B cell (primary cell): Measurements from ENCODE around the gene DDB1. TPM values are rescaled to one million over a fixed set of nuclear protein-coding genes. Genes with fewer than 3 reads are reported as not detected.
"Not testable (repeated sequence)": the region's sequence is repeated elsewhere in the genome, so short reads cannot be mapped to it uniquely, and the experiment has no call there.

Experiments used
- ATAC-seq: fragments of 200-7000 bp; cut with Tn5 transposase; one replicate; pipeline ENCODE4 v1.10.0; 2021; ENCODE audit warnings: low read depth, mild to moderate bottlenecking, moderate number of reproducible peaks, moderate library complexity
- CTCF ChIA-PET: fragments of 350-600 bp; sonication (Branson Sonifier 250); formaldehyde crosslinking; loops from one replicate; lab custom pipeline; 2021; ENCODE audit warnings: antibody characterized with exemption, inconsistent platforms; lab: Charles Lee
- POLR2A ChIA-PET: fragments of 350-600 bp; sonication (Branson Sonifier 250); formaldehyde crosslinking; loops from one replicate; lab custom pipeline; 2021; ENCODE audit warnings: antibody characterized with exemption; lab: Charles Lee
- DNase-seq: peaks from one replicate; pipeline ENCODE4 v3.0.0; 2013
- H2AFZ ChIP-seq: 2 replicates; pipeline ENCODE4 v1.6.1; 2012; ENCODE audit warnings: mild to moderate bottlenecking, low read depth, low read length; ENCODE audit not compliant: insufficient read depth, poor library complexity, severe bottlenecking
- H3K27ac ChIP-seq, 2 donors: 1 replicate in 1 of 2; 2 replicates in 1 of 2; pipeline ENCODE4 v1.5.1; 2012 to 2013; ENCODE audit warnings: low read length in 2 of 2, mild to moderate bottlenecking in 2 of 2, moderate library complexity in 1 of 2
- H3K27me3 ChIP-seq, 4 experiments: fragments of 200-600 bp in 1 of 4; sonication (generic) in 1 of 4; replicated peaks in 1 of 4; 1 replicate in 2 of 4; 2 replicates in 2 of 4; pipeline versions ENCODE4 v1.6.1 to v1.7.0; 2013 to 2016; ENCODE audit warnings: low read length in 3 of 4, mild to moderate bottlenecking in 2 of 4, mixed read lengths in 1 of 4, moderate library complexity in 1 of 4; ENCODE audit not compliant: insufficient read depth in 4 of 4, control insufficient read depth in 3 of 4; ENCODE audit errors: control extremely low read depth in 1 of 4
- H3K36me3 ChIP-seq, 2 experiments: replicated peaks in 1 of 2; 1 replicate in 1 of 2; 2 replicates in 1 of 2; pipeline versions ENCODE4 v1.6.1 to v1.7.1; 2013; ENCODE audit warnings: low read length in 1 of 2; ENCODE audit not compliant: insufficient read depth in 2 of 2, control insufficient read depth in 1 of 2; ENCODE audit errors: control extremely low read depth in 1 of 2, extremely low read depth in 1 of 2
- H3K4me1 ChIP-seq, 2 donors: fragments of 200-600 bp in 1 of 2; sonication (generic) in 1 of 2; 1 replicate in 1 of 2; 2 replicates in 1 of 2; pipeline versions ENCODE4 v1.5.1 to v1.6.1; 2013 to 2017; ENCODE audit warnings: low read length in 2 of 2; ENCODE audit not compliant: control insufficient read depth in 2 of 2, insufficient read depth in 2 of 2
- H3K4me2 ChIP-seq: replicated peaks from 2 replicates; pipeline ENCODE3; 2012; ENCODE audit warnings: mild to moderate bottlenecking, low read depth, low read length; ENCODE audit not compliant: poor library complexity, severe bottlenecking
- H3K4me3 ChIP-seq, 5 experiments: fragments of 200-600 bp in 1 of 5; sonication (generic) in 1 of 5; 1 replicate in 3 of 5; 2 replicates in 2 of 5; pipeline versions ENCODE4 v1.5.1 to v1.7.0; 2011 to 2016; ENCODE audit warnings: low read length in 4 of 5, mild to moderate bottlenecking in 4 of 5, low read depth in 2 of 5, control low read depth in 1 of 5, moderate library complexity in 1 of 5; ENCODE audit not compliant: insufficient read depth in 1 of 5; ENCODE audit errors: control extremely low read depth in 1 of 5, extremely low read depth in 1 of 5
- H3K79me2 ChIP-seq: fragments of 200-600 bp; sonication (generic); one replicate; pipeline ENCODE4 v1.6.0; 2016; ENCODE audit warnings: low read length; ENCODE audit not compliant: control insufficient read depth, insufficient read depth
- H3K9ac ChIP-seq: fragments of 200-600 bp; sonication (generic); 2 replicates; pipeline ENCODE4 v1.6.1; 2017; ENCODE audit warnings: mild to moderate bottlenecking, low read length, moderate library complexity
- H3K9me3 ChIP-seq, 3 donors: one replicate each; pipeline versions ENCODE4 v1.6.1 to v1.7.1; 2013; ENCODE audit warnings: low read length in 2 of 3; ENCODE audit not compliant: control insufficient read depth in 2 of 3, insufficient read depth in 1 of 3; ENCODE audit errors: control extremely low read depth in 1 of 3
- H4K20me1 ChIP-seq: 2 replicates; pipeline ENCODE4 v1.6.0; 2012; ENCODE audit warnings: mild to moderate bottlenecking, low read length; ENCODE audit not compliant: insufficient read depth, control insufficient read depth, poor library complexity, severe bottlenecking
- H3K27ac Mint-ChIP-seq: one replicate; pipeline ENCODE4 v1.8.0; 2021; ENCODE audit warnings: mixed read lengths
- H3K27me3 Mint-ChIP-seq: one replicate; pipeline ENCODE4 v1.8.0; 2021; ENCODE audit warnings: mixed read lengths
- H3K4me1 Mint-ChIP-seq: one replicate; pipeline ENCODE4 v1.8.0; 2021; ENCODE audit warnings: mixed read lengths
- H3K4me3 Mint-ChIP-seq: one replicate; pipeline ENCODE4 v1.8.0; 2021; ENCODE audit warnings: mixed read lengths
- H3K9me3 Mint-ChIP-seq: one replicate; pipeline ENCODE4 v1.8.0; 2022; ENCODE audit warnings: mixed read lengths; ENCODE audit not compliant: insufficient read depth
- WGBS: methylation state at CpG from one replicate; pipeline ENCODE4 v1.1.5; 2013; ENCODE audit warnings: missing lambda C conversion rate; ENCODE audit not compliant: insufficient coverage; 5-methylcytosine and 5-hydroxymethylcytosine counted together
- intact Hi-C: fragments of 100-400 bp; cut with micrococcal nuclease; formaldehyde crosslinking; loops from one replicate; pipeline ENCODE4 v1.10.0; 2022
- polyA plus RNA-seq: library from polyadenylated mRNA; depleted of rRNA; stranded (reverse); fragments of >200 nt; gene quantifications from 2 replicates; pipeline ENCODE4 v1.2.3, GENCODE V29; 2012
- total RNA-seq, 2 donors: library from RNA; stranded (reverse); fragments of 120-200 nt in 1 of 2; gene quantifications; 1 replicate in 1 of 2; 2 replicates in 1 of 2; pipeline versions ENCODE4 v1.2.3 to v1.2.4, GENCODE V29; 2013 to 2022

Gene DDB1
- total and polyA plus RNA-seq, 2 donors (not counting 1 experiment from before 2014, with no cell fraction given): 52.4 to 155 TPM

DNA sequence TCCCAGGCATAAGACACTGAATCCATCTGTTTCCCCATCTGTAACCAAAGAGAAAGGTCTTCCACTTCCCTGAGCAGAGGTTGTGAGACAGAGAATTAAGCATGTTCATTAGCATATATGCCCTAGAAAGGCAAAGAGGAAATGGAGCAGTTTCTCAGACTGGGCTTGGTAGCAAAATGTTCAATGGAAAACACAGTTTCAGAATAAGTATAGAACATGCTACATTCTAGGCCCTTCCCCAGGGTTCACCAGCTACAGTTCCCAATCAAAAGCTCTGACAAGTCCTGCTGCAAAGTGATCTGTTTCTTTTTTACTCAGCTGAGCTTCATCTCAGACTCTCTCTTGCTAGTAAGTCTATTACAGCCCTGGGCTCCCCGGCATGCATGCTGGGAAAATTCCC is 80.6 kb downstream of the DDB1 start:
- H3K4me1 Mint-ChIP-seq, H3K79me2 ChIP-seq, H3K4me3 Mint-ChIP-seq, H3K9ac ChIP-seq, H3K27ac ChIP-seq, H3K27me3 ChIP-seq, H2AFZ ChIP-seq, H3K36me3 ChIP-seq, H3K4me2 ChIP-seq, ATAC-seq, H3K4me1 ChIP-seq, H3K4me3 ChIP-seq, H4K20me1 ChIP-seq, H3K27ac Mint-ChIP-seq, H3K27me3 Mint-ChIP-seq, DNase-seq, H3K9me3 ChIP-seq, H3K9me3 Mint-ChIP-seq: not testable (repeated sequence)
- intact Hi-C loops: loop anchor here (10.0 kb wide), 1 partner anchor 132 kb away; no protein-coding TSS in a partner anchor
- 92% methylated on average over 1 of the region's 1 CpG for WGBS
- ChIA-PET CTCF (interaction anchor here (0.7 to 1.6 kb wide), 3 partner anchors 21 to 144 kb away, joined by 3 to 7 read pairs (median 3); no protein-coding TSS in a partner anchor), POLR2A (interaction anchor here (0.6 kb wide), 1 partner anchor 193 kb away, joined by 4 read pairs; no protein-coding TSS in a partner anchor)

DNA sequence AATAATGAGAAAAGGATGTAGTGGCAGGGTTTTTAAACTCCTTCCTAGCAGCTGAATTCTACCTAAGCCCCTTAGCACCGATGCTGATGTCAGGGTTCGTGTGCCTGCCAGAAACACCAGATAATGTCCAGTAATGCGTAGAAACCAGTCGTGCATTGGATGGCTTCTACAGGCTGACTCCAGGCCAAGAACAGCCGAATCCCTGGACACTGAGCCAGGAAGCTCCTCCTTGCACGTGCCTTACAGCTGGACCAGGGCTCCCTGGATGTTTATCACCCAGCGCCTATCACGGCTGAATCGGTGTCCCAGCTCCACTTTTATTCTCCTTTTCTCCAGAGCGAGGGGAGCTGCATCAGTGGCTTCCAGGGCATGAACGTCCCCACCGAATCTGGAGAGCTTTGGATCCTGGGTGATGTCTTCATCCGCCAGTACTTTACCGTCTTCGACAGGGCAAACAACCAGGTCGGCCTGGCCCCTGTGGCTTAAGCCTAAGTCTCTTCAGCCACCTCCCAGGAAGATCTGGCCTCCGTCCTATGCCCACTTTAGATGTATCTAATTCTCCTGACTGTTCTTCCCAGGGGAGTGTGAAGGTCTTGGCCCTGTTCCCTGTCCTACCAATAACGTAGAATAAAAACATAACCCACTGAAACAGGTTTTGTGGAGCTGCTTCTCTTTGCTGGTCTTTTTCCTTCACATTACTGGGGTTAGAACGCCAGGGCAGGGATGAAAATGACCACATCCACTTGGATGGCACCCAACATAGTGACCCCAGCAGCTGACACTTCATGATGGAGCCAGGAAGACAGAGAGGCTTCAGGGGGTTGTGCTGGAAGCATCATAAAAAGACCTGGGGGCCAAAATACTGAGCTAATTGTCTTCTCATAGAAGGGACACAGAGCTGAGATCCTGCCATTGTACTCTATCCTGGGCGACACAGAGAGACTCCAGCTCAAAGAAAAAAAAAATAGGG is 81.8 kb downstream of the DDB1 start:
- H3K27me3 ChIP-seq, H3K4me2 ChIP-seq, H4K20me1 ChIP-seq, H3K4me1 ChIP-seq, POLR2A ChIA-PET, H3K4me3 ChIP-seq, H3K9me3 Mint-ChIP-seq, H3K9ac ChIP-seq, H3K79me2 ChIP-seq, H3K4me3 Mint-ChIP-seq, DNase-seq, H3K27me3 Mint-ChIP-seq, H3K27ac Mint-ChIP-seq, H3K9me3 ChIP-seq, H3K4me1 Mint-ChIP-seq, H3K27ac ChIP-seq, ATAC-seq, H2AFZ ChIP-seq, H3K36me3 ChIP-seq: not testable (repeated sequence)
- 93% methylated on average over 16 of the region's 20 CpGs for WGBS
- CTCF ChIA-PET: interaction anchor here (0.7 to 1.6 kb wide), 4 partner anchors 22 to 185 kb away, joined by 3 to 7 read pairs (median 4); no protein-coding TSS in a partner anchor
- intact Hi-C loops: loop anchor here (10.0 kb wide), 1 partner anchor 134 kb away; no protein-coding TSS in a partner anchor

Other genes with a start within 250 kb of the DDB1 start
- gene CD5, start 230.6 kb downstream of the DDB1 start, total RNA-seq: 19.3 and 19.9 TPM in 2 replicates
- 7.6 and 8.9 TPM in 2 replicates for gene CD5, start 230.6 kb downstream of the DDB1 start, polyA plus RNA-seq
- 18.4 and 20.1 TPM in 2 replicates for gene VPS37C, start 171.7 kb downstream of the DDB1 start, total RNA-seq
- gene VPS37C, start 171.7 kb downstream of the DDB1 start, polyA plus RNA-seq: 5.9 and 6.4 TPM in 2 replicates
- not detected in 2 replicates for gene PGA3, start 129.6 kb downstream of the DDB1 start, total RNA-seq
- gene PGA3, start 129.6 kb downstream of the DDB1 start, polyA plus RNA-seq: 0.12 TPM in 1 of 2 replicates, not detected in the other
- gene PGA4, start 110.8 kb downstream of the DDB1 start, total RNA-seq: not detected in 2 replicates
- 0.63 TPM in 1 of 2 replicates, not detected in the other for gene PGA4, start 110.8 kb downstream of the DDB1 start, polyA plus RNA-seq
- not detected in 2 replicates for gene PGA5, start 91.9 kb downstream of the DDB1 start, total RNA-seq
- not detected in 2 replicates for gene PGA5, start 91.9 kb downstream of the DDB1 start, polyA plus RNA-seq
- gene VWCE, start 37.8 kb downstream of the DDB1 start, total RNA-seq: 0.37 and 0.41 TPM in 2 replicates
- 0.30 and 0.39 TPM in 2 replicates for gene VWCE, start 37.8 kb downstream of the DDB1 start, polyA plus RNA-seq
- gene TKFC, start 123 bp upstream of the DDB1 start, total RNA-seq: 68.2 and 86.3 TPM in 2 replicates
- 72.2 and 82.3 TPM in 2 replicates for gene TKFC, start 123 bp upstream of the DDB1 start, polyA plus RNA-seq
- 248 and 259 TPM in 2 replicates for gene CYB561A3, start 28.8 kb upstream of the DDB1 start, total RNA-seq
- gene CYB561A3, start 28.8 kb upstream of the DDB1 start, polyA plus RNA-seq: 488 and 756 TPM in 2 replicates
- 84.3 and 85.3 TPM in 2 replicates for gene TMEM138, start 29.3 kb upstream of the DDB1 start, total RNA-seq
- 57.9 and 66.6 TPM in 2 replicates for gene TMEM138, start 29.3 kb upstream of the DDB1 start, polyA plus RNA-seq
- 20.3 and 20.4 TPM in 2 replicates for gene TMEM216, start 59.5 kb upstream of the DDB1 start, total RNA-seq
- 23.3 and 28.0 TPM in 2 replicates for gene TMEM216, start 59.5 kb upstream of the DDB1 start, polyA plus RNA-seq
- gene CPSF7, start 96.9 kb upstream of the DDB1 start, total RNA-seq: 165 and 167 TPM in 2 replicates
- gene CPSF7, start 96.9 kb upstream of the DDB1 start, polyA plus RNA-seq: 59.7 and 74.7 TPM in 2 replicates
- 48.9 and 54.0 TPM in 2 replicates for gene SDHAF2, start 97.0 kb upstream of the DDB1 start, total RNA-seq
- gene SDHAF2, start 97.0 kb upstream of the DDB1 start, polyA plus RNA-seq: 34.2 and 60.8 TPM in 2 replicates
- not detected in 2 replicates for gene LRRC10B, start 175.6 kb upstream of the DDB1 start, total RNA-seq
- gene LRRC10B, start 175.6 kb upstream of the DDB1 start, polyA plus RNA-seq: 0.12 and 0.15 TPM in 2 replicates
- gene SYT7, start 248.0 kb upstream of the DDB1 start, total RNA-seq: not detected in 2 replicates
- 0.07 TPM in 1 of 2 replicates, not detected in the other for gene SYT7, start 248.0 kb upstream of the DDB1 start, polyA plus RNA-seq